Fibroblast of pulmonary artery (primary cell): ENCODE measurements around the gene CCDC185.

Source experiments
- DNase-seq: peaks from one replicate; pipeline ENCODE4 v3.0.0-alpha.2; 2010; ENCODE audit warnings: low read depth
- H3K4me3 ChIP-seq: replicated peaks from 2 replicates; pipeline ENCODE4 v1.5.1; 2011; ENCODE audit warnings: low read depth, mild to moderate bottlenecking, control low read depth, low read length, moderate library complexity
- TF ChIP-seq, protein P1 (sequence below): IDR thresholded peaks from 2 replicates; pipeline ENCODE4 v1.5.1; 2011; ENCODE audit warnings: mild to moderate bottlenecking, control low read depth, low read length, inconsistent platforms; ENCODE audit errors: missing control alignments

The CCDC185 gene

DNA sequence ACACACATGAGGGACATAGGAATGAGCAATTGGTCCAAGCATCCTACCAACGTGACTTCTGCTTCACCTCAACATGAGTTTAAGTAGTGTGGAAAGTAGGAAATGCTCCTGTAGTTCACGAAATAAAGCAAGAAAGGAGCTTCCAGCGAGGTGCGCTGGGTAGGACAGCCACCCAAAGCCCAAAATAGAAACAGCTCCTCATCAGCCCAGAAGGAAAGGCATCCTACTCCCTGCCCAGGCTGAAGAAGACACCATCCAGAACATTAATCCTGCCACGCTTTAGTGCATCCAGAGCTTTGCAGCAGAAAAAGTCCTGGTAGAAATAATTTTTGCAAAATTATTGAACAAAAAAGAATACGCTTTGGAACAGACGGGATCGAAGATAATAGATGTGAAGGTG lies 25.9 kb downstream of the CCDC185 start:
- H3K4me3 ChIP-seq, result no peak overlapping the region
- no peak for DNase-seq
- TF ChIP-seq, protein P1, sequence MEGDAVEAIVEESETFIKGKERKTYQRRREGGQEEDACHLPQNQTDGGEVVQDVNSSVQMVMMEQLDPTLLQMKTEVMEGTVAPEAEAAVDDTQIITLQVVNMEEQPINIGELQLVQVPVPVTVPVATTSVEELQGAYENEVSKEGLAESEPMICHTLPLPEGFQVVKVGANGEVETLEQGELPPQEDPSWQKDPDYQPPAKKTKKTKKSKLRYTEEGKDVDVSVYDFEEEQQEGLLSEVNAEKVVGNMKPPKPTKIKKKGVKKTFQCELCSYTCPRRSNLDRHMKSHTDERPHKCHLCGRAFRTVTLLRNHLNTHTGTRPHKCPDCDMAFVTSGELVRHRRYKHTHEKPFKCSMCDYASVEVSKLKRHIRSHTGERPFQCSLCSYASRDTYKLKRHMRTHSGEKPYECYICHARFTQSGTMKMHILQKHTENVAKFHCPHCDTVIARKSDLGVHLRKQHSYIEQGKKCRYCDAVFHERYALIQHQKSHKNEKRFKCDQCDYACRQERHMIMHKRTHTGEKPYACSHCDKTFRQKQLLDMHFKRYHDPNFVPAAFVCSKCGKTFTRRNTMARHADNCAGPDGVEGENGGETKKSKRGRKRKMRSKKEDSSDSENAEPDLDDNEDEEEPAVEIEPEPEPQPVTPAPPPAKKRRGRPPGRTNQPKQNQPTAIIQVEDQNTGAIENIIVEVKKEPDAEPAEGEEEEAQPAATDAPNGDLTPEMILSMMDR, result no peak

GRCh38 chr1:223419561-223419960 lies 26.3 kb downstream of the CCDC185 start:
- DNase-seq, result no peak
- no peak overlapping the region for H3K4me3 ChIP-seq
- TF ChIP-seq, protein P1, result no peak

- no peak for DNase-seq
- TF ChIP-seq, protein P1, result no peak
- no peak overlapping the region for H3K4me3 ChIP-seq
These were observed 27.8 kb downstream of the CCDC185 start for GRCh38 chr1:223421025-223421424.

DNA sequence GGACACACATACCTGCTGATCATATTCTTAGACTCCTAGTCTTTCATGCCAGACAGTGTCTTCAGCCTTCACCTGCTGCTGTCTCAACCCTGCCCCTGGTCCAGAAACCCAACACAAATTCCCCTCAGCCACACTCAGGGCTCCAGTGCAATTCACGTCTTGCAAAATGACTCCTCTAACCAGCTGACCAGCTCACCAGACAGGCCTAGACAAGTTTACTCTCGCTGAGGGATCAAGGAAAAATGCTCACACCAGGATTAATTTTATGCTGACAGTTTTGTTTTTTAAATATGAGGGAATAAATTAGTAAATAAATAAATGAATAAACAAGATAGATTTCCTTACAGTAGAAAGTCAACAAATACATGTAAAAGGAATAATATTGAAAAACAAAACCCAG lies 28.5 kb downstream of the CCDC185 start:
- TF ChIP-seq, protein P1, result no peak
- DNase-seq, result no peak
- no peak overlapping the region for H3K4me3 ChIP-seq

- no peak overlapping the region for H3K4me3 ChIP-seq
- TF ChIP-seq, protein P1, result no peak
- DNase-seq, result no peak
These were observed 29.7 kb downstream of the CCDC185 start for GRCh38 chr1:223422911-223423310.

DNA sequence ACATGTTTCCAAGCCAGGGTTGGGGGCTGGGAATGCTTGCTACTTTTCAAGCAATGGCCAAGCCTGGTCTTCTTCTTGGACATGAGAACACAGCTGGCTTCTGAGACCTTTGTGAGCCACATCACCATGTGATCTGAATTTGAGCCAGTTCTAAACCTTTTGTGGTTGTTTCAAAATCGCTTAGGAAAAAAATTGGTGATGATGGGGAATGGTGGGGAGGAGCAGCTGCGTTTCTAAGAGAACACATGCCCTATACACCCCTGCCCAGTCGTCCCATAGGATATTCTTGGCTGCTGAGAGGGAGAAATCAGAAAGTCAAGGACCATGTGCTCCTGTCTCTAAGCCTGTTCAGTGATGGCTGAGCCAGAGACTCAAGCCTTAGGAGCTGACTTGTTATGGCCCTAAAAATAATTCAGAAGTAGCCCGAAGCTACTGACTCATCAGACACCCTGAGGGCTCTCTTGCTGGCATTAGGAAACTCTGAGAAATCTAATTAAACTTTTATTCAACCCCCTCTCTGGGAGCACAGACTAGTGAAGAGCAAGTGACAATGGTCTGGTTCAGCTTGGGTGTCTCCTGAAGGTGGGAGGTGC lies 30.5 kb downstream of the CCDC185 start:
- TF ChIP-seq, protein P1, result no peak
- H3K4me3 ChIP-seq, result no peak overlapping the region
- DNase-seq, result no peak

GRCh38 chr1:223425550-223425949 lies 32.3 kb downstream of the CCDC185 start:
- TF ChIP-seq, protein P1, result no peak
- DNase-seq, result no peak
- H3K4me3 ChIP-seq, result no peak overlapping the region
